H9 (cell line): ENCODE data around the gene MAML3. TPM values are rescaled to one million over a fixed set of nuclear protein-coding genes. Genes with fewer than 3 reads are reported as not detected.

Source experiments
- DNase-seq: peaks from one replicate; pipeline ENCODE4 v3.0.0-alpha.2; 2017
- H2AFZ ChIP-seq: one replicate; pipeline ENCODE4 v1.6.1; 2013; ENCODE audit warnings: mild to moderate bottlenecking, low read length, control low read depth, moderate library complexity
- H2AK5ac ChIP-seq: 2 replicates; pipeline ENCODE4 v1.6.1; 2013; ENCODE audit warnings: low read length, control low read depth, mixed read lengths; ENCODE audit not compliant: insufficient read length
- H2BK120ac ChIP-seq: one replicate; pipeline ENCODE4 v1.6.1; 2013; ENCODE audit warnings: low read depth, mild to moderate bottlenecking, low read length, control low read depth, inconsistent platforms; ENCODE audit not compliant: poor library complexity, severe bottlenecking
- H2BK12ac ChIP-seq: 2 replicates; pipeline ENCODE4 v1.6.1; 2013; ENCODE audit warnings: low read length, control low read depth, mixed read lengths, low read depth; ENCODE audit not compliant: insufficient read length
- H2BK15ac ChIP-seq: 2 replicates; pipeline ENCODE4 v1.6.1; 2013; ENCODE audit warnings: low read depth, low read length, control low read depth
- H2BK20ac ChIP-seq: one replicate; pipeline ENCODE4 v1.6.1; 2013; ENCODE audit warnings: low read depth, mild to moderate bottlenecking, low read length, control low read depth, inconsistent platforms; ENCODE audit not compliant: poor library complexity, severe bottlenecking
- H2BK5ac ChIP-seq: 2 replicates; pipeline ENCODE4 v1.6.1; 2013; ENCODE audit warnings: low read length, control low read depth, mixed read lengths; ENCODE audit not compliant: insufficient read length
- H3K14ac ChIP-seq: 2 replicates; pipeline ENCODE4 v1.6.1; 2013; ENCODE audit warnings: low read length, control low read depth; ENCODE audit not compliant: insufficient read depth
- H3K18ac ChIP-seq: 2 replicates; pipeline ENCODE4 v1.6.1; 2013; ENCODE audit warnings: low read depth, mild to moderate bottlenecking, mixed read lengths, low read length, control low read depth; ENCODE audit not compliant: insufficient read length
- H3K23ac ChIP-seq: 2 replicates; pipeline ENCODE4 v1.6.1; 2013; ENCODE audit warnings: low read length, control low read depth, mixed read lengths, low read depth; ENCODE audit not compliant: insufficient read length
- H3K23me2 ChIP-seq: 2 replicates; pipeline ENCODE4 v1.6.1; 2013; ENCODE audit warnings: low read depth, mild to moderate bottlenecking, mixed read lengths, low read length, control low read depth; ENCODE audit not compliant: insufficient read length, poor library complexity, severe bottlenecking
- H3K27ac ChIP-seq: 2 replicates; pipeline ENCODE4 v1.5.1; 2013; ENCODE audit warnings: low read length, control low read depth, mixed read lengths, low read depth; ENCODE audit not compliant: insufficient read length
- H3K27me3 ChIP-seq: 2 replicates; pipeline ENCODE4 v1.6.1; 2013; ENCODE audit warnings: low read length, control low read depth, inconsistent platforms; ENCODE audit not compliant: insufficient read depth
- H3K4ac ChIP-seq: 2 replicates; pipeline ENCODE4 v1.6.1; 2013; ENCODE audit warnings: low read depth, mild to moderate bottlenecking, control low read depth, inconsistent platforms, low read length, moderate library complexity
- H3K4me1 ChIP-seq: 2 replicates; pipeline ENCODE4 v1.6.1; 2013; ENCODE audit warnings: low read length, control low read depth, inconsistent platforms; ENCODE audit not compliant: insufficient read depth
- H3K4me2 ChIP-seq: 2 replicates; pipeline ENCODE4 v1.6.1; 2013; ENCODE audit warnings: low read length, control low read depth, mixed read lengths; ENCODE audit not compliant: insufficient read length, insufficient read depth
- H3K56ac ChIP-seq: 2 replicates; pipeline ENCODE4 v1.6.1; 2013; ENCODE audit warnings: low read depth, mild to moderate bottlenecking, mixed read lengths, low read length, control low read depth; ENCODE audit not compliant: insufficient read length
- H3K79me1 ChIP-seq: 2 replicates; pipeline ENCODE4 v1.6.1; 2013; ENCODE audit warnings: low read depth, mild to moderate bottlenecking, moderate library complexity, low read length, control low read depth, inconsistent platforms; ENCODE audit not compliant: insufficient read depth, poor library complexity, severe bottlenecking
- H3K79me2 ChIP-seq: 2 replicates; pipeline ENCODE4 v1.6.1; 2013; ENCODE audit warnings: low read length, control low read depth, inconsistent platforms; ENCODE audit not compliant: insufficient read depth
- H3K9ac ChIP-seq: 2 replicates; pipeline ENCODE4 v1.6.1; 2013; ENCODE audit warnings: low read length, control low read depth, mixed read lengths; ENCODE audit not compliant: insufficient read length; ENCODE audit errors: extremely low read depth
- H3K9me3 ChIP-seq: one replicate; pipeline ENCODE4 v1.6.1; 2013; ENCODE audit warnings: low read depth, low read length, inconsistent platforms; ENCODE audit not compliant: control insufficient read depth
- H3T11ph ChIP-seq: one replicate; pipeline ENCODE4 v1.6.1; 2013; ENCODE audit warnings: mild to moderate bottlenecking, low read length, control low read depth, inconsistent platforms
- H4K20me1 ChIP-seq: one replicate; pipeline ENCODE4 v1.6.1; 2013; ENCODE audit not compliant: control insufficient read depth, insufficient read length, insufficient read depth
- H4K5ac ChIP-seq: 2 replicates; pipeline ENCODE4 v1.6.1; 2013; ENCODE audit warnings: low read depth, mild to moderate bottlenecking, mixed read lengths, low read length, control low read depth; ENCODE audit not compliant: insufficient read length
- H4K8ac ChIP-seq: replicated peaks from 2 replicates; pipeline ENCODE4 v1.6.1; 2013; ENCODE audit warnings: low read length, control low read depth, mixed read lengths, low read depth; ENCODE audit not compliant: insufficient read length
- H4K91ac ChIP-seq: 2 replicates; pipeline ENCODE4 v1.6.1; 2013; ENCODE audit warnings: low read depth, mild to moderate bottlenecking, moderate library complexity, mixed read lengths, low read length, control low read depth; ENCODE audit not compliant: insufficient read length
- H3K27ac Mint-ChIP-seq, 3 experiments: 2 replicates in 2 of 3; 3 replicates in 1 of 3; pipeline ENCODE4 v1.8.0; 2020 to 2021; ENCODE audit warnings: mixed read lengths in 3 of 3, mild to moderate bottlenecking in 1 of 3, moderate library complexity in 1 of 3
- H3K27me3 Mint-ChIP-seq: 2 replicates; pipeline ENCODE4 v1.8.0; 2021; ENCODE audit warnings: low read depth, mild to moderate bottlenecking, moderate library complexity, mixed read lengths
- H3K36me3 Mint-ChIP-seq, 3 experiments: 2 replicates in 2 of 3; 3 replicates in 1 of 3; pipeline ENCODE4 v1.8.0; 2020 to 2021; ENCODE audit warnings: low read depth in 3 of 3, mixed read lengths in 3 of 3; ENCODE audit not compliant: insufficient read depth in 1 of 3
- H3K4me1 Mint-ChIP-seq, 2 experiments: 2 replicates each; pipeline ENCODE4 v1.8.0; 2020; ENCODE audit warnings: mixed read lengths in 2 of 2
- H3K4me3 Mint-ChIP-seq, 2 experiments: 2 replicates in 1 of 2; 3 replicates in 1 of 2; pipeline ENCODE4 v1.8.0; 2020 to 2021; ENCODE audit warnings: mild to moderate bottlenecking in 2 of 2, mixed read lengths in 2 of 2, moderate library complexity in 1 of 2
- H3K9me3 Mint-ChIP-seq, 2 experiments: 2 replicates in 1 of 2; 3 replicates in 1 of 2; pipeline ENCODE4 v1.8.0; 2020; ENCODE audit warnings: mild to moderate bottlenecking in 2 of 2, mixed read lengths in 2 of 2, moderate library complexity in 1 of 2
- CTCF ChIP-seq: fragments of 200-600 bp; sonication (generic); conservative IDR thresholded peaks from 3 replicates; pipeline ENCODE4 v1.8.0; 2021; ENCODE audit warnings: antibody characterized with exemption, mild to moderate bottlenecking
- total RNA-seq: library from RNA; stranded (reverse); gene quantifications from 2 replicates; pipeline ENCODE4 v1.2.1, GENCODE V29; 2021

MAML3 gene
- total RNA-seq, 1 experiment from 2014 or later = 3.9 TPM

- Histone ChIP-seq H3K9ac (no peak overlapping the region), H3K79me1 (no peaks in the 10 kb centered on the region), H2BK5ac (no peak overlapping the region), H4K91ac (no peak overlapping the region), H3K9me3 (no peaks in the 10 kb centered on the region), H3K23ac (no peak overlapping the region), H4K8ac (no peak overlapping the region), H3K27me3 (no peaks in the 10 kb centered on the region), H4K5ac (no peak overlapping the region), H3K56ac (no peak overlapping the region), H2AK5ac (no peak overlapping the region), H3K4me1 (peaks cover 4% of the 10 kb centered on the region; the same call in 1 of the 2 replicates), H3K18ac (no peak overlapping the region), H2AFZ (no peak overlapping the region), H2BK120ac (no peak overlapping the region), H3K4me2 (no peak overlapping the region), H2BK12ac (no peak overlapping the region), H3T11ph (no peak overlapping the region), H3K4ac (no peak overlapping the region), H3K14ac (no peak overlapping the region), H4K20me1 (no peaks in the 10 kb centered on the region), H3K23me2 (no peaks in the 10 kb centered on the region), H3K79me2 (no peaks in the 10 kb centered on the region), H3K27ac (no peak overlapping the region), H2BK15ac (no peak overlapping the region), H2BK20ac (no peak overlapping the region)
- Mint-ChIP-seq H3K36me3 (no peaks in the 10 kb centered on the region), H3K27me3 (peaks cover 10% of the 10 kb centered on the region), H3K27ac (no peak overlapping the region), H3K4me1 (peaks cover 15 to 17% of the 10 kb centered on the region in 2 experiments), H3K4me3 (no peak overlapping the region), H3K9me3 (no peaks in the 10 kb centered on the region; a peak in 1 of 5 replicates)
- no peak for DNase-seq
- TF ChIP-seq CTCF = no peak
Measured at GRCh38 chr4:139985401-139985800, 168.6 kb downstream of the MAML3 start.
